SK-N-SH treated with all-trans-retinoic acid at 6 μM for 48 hours (cell line): ENCODE results near the gene GGN.

Source experiments
- ATAC-seq: fragments of 200-7000 bp; cut with Tn5 transposase; 3 replicates; pipeline ENCODE4 v1.9.1; 2020; ENCODE audit warnings: mild to moderate bottlenecking, moderate library complexity
- ARNTL ChIP-seq: fragments of 450-650 bp; formaldehyde crosslinking; IDR thresholded peaks from 2 replicates; pipeline ENCODE4 v1.5.0; 2020; ENCODE audit warnings: low read depth, mild to moderate bottlenecking, moderate library complexity, borderline replicate concordance
- BACH2 ChIP-seq: fragments of 250-450 bp; sonication (Bioruptor Pico); IDR thresholded peaks from 2 replicates; pipeline ENCODE4 v1.9.0; 2021; ENCODE audit warnings: mild to moderate bottlenecking, borderline replicate concordance
- CSDC2 ChIP-seq: fragments of 250-450 bp; sonication (Bioruptor Pico); IDR thresholded peaks from 2 replicates; pipeline ENCODE4 v1.5.0; 2020; ENCODE audit warnings: mild to moderate bottlenecking, moderate library complexity
- ESRRG ChIP-seq: fragments of 250-450 bp; sonication (Bioruptor Pico); IDR thresholded peaks from 2 replicates; pipeline ENCODE4 v1.6.1; 2021; ENCODE audit warnings: mild to moderate bottlenecking
- GLIS3 ChIP-seq: fragments of 250-450 bp; sonication (Bioruptor Pico); IDR thresholded peaks from 2 replicates; pipeline ENCODE4 v1.5.0; 2020; ENCODE audit warnings: mild to moderate bottlenecking, moderate library complexity
- ISL1 ChIP-seq: fragments of 250-450 bp; sonication (Bioruptor Pico); IDR thresholded peaks from 2 replicates; pipeline ENCODE4 v2.1.2; 2022; ENCODE audit warnings: mild to moderate bottlenecking, moderate library complexity
- OSR1 ChIP-seq: fragments of 250-450 bp; sonication (Bioruptor Pico); IDR thresholded peaks from 2 replicates; pipeline ENCODE4 v1.8.0; 2022; ENCODE audit warnings: moderate library complexity, mild to moderate bottlenecking, inconsistent platforms
- PPARA ChIP-seq: fragments of 250-450 bp; sonication (Bioruptor Pico); IDR thresholded peaks from 2 replicates; pipeline ENCODE4 v1.5.0; 2020; ENCODE audit warnings: mild to moderate bottlenecking, borderline replicate concordance
- RARB ChIP-seq: fragments of 250-450 bp; sonication (Bioruptor Pico); IDR thresholded peaks from 2 replicates; pipeline ENCODE4 v1.8.0; 2021; ENCODE audit warnings: mild to moderate bottlenecking, moderate library complexity
- SNAI2 ChIP-seq: fragments of 250-450 bp; sonication (Bioruptor Pico); IDR thresholded peaks from 2 replicates; pipeline ENCODE4 v1.5.0; 2020; ENCODE audit warnings: mild to moderate bottlenecking, moderate library complexity
- TCF4 ChIP-seq: fragments of 250-450 bp; sonication (Bioruptor Pico); IDR thresholded peaks from 2 replicates; pipeline ENCODE4 v1.8.0; 2021; ENCODE audit warnings: mild to moderate bottlenecking, moderate library complexity, borderline replicate concordance
- TOX ChIP-seq: fragments of 250-450 bp; sonication (Bioruptor Pico); IDR thresholded peaks from 2 replicates; pipeline ENCODE4 v1.8.0; 2021; ENCODE audit warnings: mild to moderate bottlenecking, moderate library complexity, borderline replicate concordance
- ZC3H10 ChIP-seq: fragments of 250-450 bp; sonication (Bioruptor Pico); IDR thresholded peaks from 2 replicates; pipeline ENCODE4 v1.5.1; 2021; ENCODE audit warnings: mild to moderate bottlenecking, moderate library complexity
- ZFP3 ChIP-seq: fragments of 250-450 bp; sonication (Bioruptor Pico); IDR thresholded peaks from 2 replicates; pipeline ENCODE4 v1.5.0; 2020; ENCODE audit warnings: mild to moderate bottlenecking, moderate library complexity
- ZFP30 ChIP-seq: fragments of 450-650 bp; formaldehyde crosslinking; IDR thresholded peaks from 2 replicates; pipeline ENCODE4 v1.5.0; 2022; ENCODE audit warnings: mild to moderate bottlenecking, moderate library complexity
- ZNF565 ChIP-seq: fragments of 450-650 bp; formaldehyde crosslinking; conservative IDR thresholded peaks from 2 replicates; pipeline ENCODE4 v1.5.0; 2020; ENCODE audit warnings: low read depth, mild to moderate bottlenecking, moderate library complexity
- ZNF70 ChIP-seq: fragments of 450-650 bp; formaldehyde crosslinking; IDR thresholded peaks from 2 replicates; pipeline ENCODE4 v1.5.0; 2020; ENCODE audit warnings: mild to moderate bottlenecking, moderate library complexity
- ZNF8 ChIP-seq: fragments of 450-650 bp; formaldehyde crosslinking; IDR thresholded peaks from 2 replicates; pipeline ENCODE4 v1.5.0; 2020; ENCODE audit warnings: mild to moderate bottlenecking, moderate library complexity
- TF ChIP-seq, protein P1 (sequence below): fragments of 250-450 bp; sonication (Bioruptor Pico); IDR thresholded peaks from 2 replicates; pipeline ENCODE4 v1.5.1; 2021; ENCODE audit warnings: mild to moderate bottlenecking, moderate library complexity
- TF ChIP-seq, protein P2 (sequence below): fragments of 250-450 bp; sonication (Bioruptor Pico); IDR thresholded peaks from 2 replicates; pipeline ENCODE4 v1.8.0; 2021; ENCODE audit warnings: low read depth, mild to moderate bottlenecking, moderate library complexity, borderline replicate concordance
- TF ChIP-seq, protein P3 (sequence below): fragments of 250-450 bp; sonication (Bioruptor Pico); IDR thresholded peaks from 2 replicates; pipeline ENCODE4 v1.5.1; 2020; ENCODE audit warnings: low read depth, mild to moderate bottlenecking, moderate library complexity
- TF ChIP-seq, protein P4 (sequence below): fragments of 250-450 bp; sonication (Bioruptor Pico); IDR thresholded peaks from 2 replicates; pipeline ENCODE4 v1.5.0; 2020; ENCODE audit warnings: mild to moderate bottlenecking, moderate library complexity
- TF ChIP-seq, protein P5 (sequence below): fragments of 250-450 bp; sonication (Bioruptor Pico); IDR thresholded peaks from 2 replicates; pipeline ENCODE4 v1.8.0; 2020; ENCODE audit warnings: mild to moderate bottlenecking, moderate library complexity, borderline replicate concordance

Gene GGN

DNA sequence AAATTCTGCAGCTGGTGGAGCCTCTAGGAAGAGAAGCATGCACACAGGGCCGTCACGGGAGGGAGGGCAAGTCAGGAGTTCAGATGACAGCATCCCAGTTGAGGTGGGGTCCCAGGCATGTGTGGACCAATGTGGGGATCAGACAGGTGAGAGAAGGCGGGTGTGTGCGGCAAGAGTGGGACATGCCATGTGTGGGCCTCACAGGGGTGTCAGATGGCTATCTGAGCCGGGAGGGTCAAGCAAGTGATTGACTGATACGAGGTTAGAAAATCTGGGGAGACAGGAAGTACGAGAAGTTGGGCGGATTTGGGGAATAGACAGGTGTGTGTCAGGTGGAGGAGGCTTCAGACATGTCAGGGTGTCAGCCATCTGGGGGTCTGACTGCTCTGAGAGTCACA, 29.3 kb upstream of the GGN start:
- TF ChIP-seq TCF4: no peak
- TF ChIP-seq ISL1 (CRISPR knock-in tag): no peak
- TF ChIP-seq, protein P1, sequence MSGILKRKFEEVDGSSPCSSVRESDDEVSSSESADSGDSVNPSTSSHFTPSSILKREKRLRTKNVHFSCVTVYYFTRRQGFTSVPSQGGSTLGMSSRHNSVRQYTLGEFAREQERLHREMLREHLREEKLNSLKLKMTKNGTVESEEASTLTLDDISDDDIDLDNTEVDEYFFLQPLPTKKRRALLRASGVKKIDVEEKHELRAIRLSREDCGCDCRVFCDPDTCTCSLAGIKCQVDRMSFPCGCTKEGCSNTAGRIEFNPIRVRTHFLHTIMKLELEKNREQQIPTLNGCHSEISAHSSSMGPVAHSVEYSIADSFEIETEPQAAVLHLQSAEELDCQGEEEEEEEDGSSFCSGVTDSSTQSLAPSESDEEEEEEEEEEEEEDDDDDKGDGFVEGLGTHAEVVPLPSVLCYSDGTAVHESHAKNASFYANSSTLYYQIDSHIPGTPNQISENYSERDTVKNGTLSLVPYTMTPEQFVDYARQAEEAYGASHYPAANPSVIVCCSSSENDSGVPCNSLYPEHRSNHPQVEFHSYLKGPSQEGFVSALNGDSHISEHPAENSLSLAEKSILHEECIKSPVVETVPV (CRISPR knock-in tag): no peak
- no peak for TF ChIP-seq ZFP30 (CRISPR knock-in tag)
- no peak for TF ChIP-seq ZFP3 (CRISPR knock-in tag)
- TF ChIP-seq, protein P2, sequence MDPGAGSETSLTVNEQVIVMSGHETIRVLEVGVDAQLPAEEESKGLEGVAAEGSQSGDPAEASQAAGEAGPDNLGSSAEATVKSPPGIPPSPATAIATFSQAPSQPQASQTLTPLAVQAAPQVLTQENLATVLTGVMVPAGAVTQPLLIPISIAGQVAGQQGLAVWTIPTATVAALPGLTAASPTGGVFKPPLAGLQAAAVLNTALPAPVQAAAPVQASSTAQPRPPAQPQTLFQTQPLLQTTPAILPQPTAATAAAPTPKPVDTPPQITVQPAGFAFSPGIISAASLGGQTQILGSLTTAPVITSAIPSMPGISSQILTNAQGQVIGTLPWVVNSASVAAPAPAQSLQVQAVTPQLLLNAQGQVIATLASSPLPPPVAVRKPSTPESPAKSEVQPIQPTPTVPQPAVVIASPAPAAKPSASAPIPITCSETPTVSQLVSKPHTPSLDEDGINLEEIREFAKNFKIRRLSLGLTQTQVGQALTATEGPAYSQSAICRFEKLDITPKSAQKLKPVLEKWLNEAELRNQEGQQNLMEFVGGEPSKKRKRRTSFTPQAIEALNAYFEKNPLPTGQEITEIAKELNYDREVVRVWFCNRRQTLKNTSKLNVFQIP: no peak
- no peak for TF ChIP-seq ZNF70 (CRISPR knock-in tag)
- TF ChIP-seq BACH2: no peak
- TF ChIP-seq, protein P3, sequence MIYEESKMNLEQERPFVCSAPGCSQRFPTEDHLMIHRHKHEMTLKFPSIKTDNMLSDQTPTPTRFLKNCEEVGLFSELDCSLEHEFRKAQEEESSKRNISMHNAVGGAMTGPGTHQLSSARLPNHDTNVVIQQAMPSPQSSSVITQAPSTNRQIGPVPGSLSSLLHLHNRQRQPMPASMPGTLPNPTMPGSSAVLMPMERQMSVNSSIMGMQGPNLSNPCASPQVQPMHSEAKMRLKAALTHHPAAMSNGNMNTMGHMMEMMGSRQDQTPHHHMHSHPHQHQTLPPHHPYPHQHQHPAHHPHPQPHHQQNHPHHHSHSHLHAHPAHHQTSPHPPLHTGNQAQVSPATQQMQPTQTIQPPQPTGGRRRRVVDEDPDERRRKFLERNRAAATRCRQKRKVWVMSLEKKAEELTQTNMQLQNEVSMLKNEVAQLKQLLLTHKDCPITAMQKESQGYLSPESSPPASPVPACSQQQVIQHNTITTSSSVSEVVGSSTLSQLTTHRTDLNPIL (CRISPR knock-in tag): no peak
- no peak for TF ChIP-seq ARNTL
- no peak for TF ChIP-seq ZC3H10 (CRISPR knock-in tag)
- TF ChIP-seq, protein P4, sequence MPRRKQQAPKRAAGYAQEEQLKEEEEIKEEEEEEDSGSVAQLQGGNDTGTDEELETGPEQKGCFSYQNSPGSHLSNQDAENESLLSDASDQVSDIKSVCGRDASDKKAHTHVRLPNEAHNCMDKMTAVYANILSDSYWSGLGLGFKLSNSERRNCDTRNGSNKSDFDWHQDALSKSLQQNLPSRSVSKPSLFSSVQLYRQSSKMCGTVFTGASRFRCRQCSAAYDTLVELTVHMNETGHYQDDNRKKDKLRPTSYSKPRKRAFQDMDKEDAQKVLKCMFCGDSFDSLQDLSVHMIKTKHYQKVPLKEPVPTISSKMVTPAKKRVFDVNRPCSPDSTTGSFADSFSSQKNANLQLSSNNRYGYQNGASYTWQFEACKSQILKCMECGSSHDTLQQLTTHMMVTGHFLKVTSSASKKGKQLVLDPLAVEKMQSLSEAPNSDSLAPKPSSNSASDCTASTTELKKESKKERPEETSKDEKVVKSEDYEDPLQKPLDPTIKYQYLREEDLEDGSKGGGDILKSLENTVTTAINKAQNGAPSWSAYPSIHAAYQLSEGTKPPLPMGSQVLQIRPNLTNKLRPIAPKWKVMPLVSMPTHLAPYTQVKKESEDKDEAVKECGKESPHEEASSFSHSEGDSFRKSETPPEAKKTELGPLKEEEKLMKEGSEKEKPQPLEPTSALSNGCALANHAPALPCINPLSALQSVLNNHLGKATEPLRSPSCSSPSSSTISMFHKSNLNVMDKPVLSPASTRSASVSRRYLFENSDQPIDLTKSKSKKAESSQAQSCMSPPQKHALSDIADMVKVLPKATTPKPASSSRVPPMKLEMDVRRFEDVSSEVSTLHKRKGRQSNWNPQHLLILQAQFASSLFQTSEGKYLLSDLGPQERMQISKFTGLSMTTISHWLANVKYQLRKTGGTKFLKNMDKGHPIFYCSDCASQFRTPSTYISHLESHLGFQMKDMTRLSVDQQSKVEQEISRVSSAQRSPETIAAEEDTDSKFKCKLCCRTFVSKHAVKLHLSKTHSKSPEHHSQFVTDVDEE (CRISPR knock-in tag): no peak
- no peak for TF ChIP-seq PPARA (CRISPR knock-in tag)
- TF ChIP-seq GLIS3 (CRISPR knock-in tag): no peak
- no peak for TF ChIP-seq SNAI2
- TF ChIP-seq ZNF8 (CRISPR knock-in tag): no peak
- no peak for TF ChIP-seq CSDC2 (CRISPR knock-in tag)
- no peak for TF ChIP-seq TOX
- no peak for TF ChIP-seq RARB (CRISPR knock-in tag)
- TF ChIP-seq ZNF565: no peak
- ATAC-seq: no peak

DNA sequence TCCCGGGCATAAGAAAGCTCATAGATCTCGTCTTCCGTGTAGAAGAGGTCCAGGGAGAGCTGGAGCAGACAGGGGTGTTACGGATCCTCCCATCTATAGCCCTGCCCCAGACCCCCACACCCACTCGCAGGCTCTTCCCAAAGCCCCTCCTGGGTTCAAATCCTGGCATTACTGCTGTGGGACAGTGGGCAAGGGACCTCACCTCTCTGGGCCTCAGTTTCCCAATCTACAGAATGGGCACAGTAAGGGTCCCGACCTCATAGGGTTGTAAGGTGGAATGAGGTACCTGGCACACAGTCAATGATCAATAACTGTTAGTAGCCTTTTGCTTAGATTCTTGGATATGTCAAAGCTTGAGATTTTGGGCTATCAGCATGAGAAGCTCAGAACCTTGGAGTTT, 25.6 kb upstream of the GGN start:
- ATAC-seq: no peak
- TF ChIP-seq ZFP3 (CRISPR knock-in tag) (no peak), ZC3H10 (CRISPR knock-in tag) (no peak), OSR1 (no peak), ESRRG (CRISPR knock-in tag) (no peak), ZNF70 (CRISPR knock-in tag) (no peak), ISL1 (CRISPR knock-in tag) (no peak), TOX (no peak), SNAI2 (no peak), TCF4 (no peak), BACH2 (no peak)
- TF ChIP-seq, protein P1 (CRISPR knock-in tag): no peak
- TF ChIP-seq, protein P5, sequence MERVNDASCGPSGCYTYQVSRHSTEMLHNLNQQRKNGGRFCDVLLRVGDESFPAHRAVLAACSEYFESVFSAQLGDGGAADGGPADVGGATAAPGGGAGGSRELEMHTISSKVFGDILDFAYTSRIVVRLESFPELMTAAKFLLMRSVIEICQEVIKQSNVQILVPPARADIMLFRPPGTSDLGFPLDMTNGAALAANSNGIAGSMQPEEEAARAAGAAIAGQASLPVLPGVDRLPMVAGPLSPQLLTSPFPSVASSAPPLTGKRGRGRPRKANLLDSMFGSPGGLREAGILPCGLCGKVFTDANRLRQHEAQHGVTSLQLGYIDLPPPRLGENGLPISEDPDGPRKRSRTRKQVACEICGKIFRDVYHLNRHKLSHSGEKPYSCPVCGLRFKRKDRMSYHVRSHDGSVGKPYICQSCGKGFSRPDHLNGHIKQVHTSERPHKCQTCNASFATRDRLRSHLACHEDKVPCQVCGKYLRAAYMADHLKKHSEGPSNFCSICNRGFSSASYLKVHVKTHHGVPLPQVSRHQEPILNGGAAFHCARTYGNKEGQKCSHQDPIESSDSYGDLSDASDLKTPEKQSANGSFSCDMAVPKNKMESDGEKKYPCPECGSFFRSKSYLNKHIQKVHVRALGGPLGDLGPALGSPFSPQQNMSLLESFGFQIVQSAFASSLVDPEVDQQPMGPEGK (CRISPR knock-in tag): no peak
- TF ChIP-seq, protein P2: no peak
- TF ChIP-seq, protein P4 (CRISPR knock-in tag): no peak
- TF ChIP-seq, protein P3 (CRISPR knock-in tag): no peak
- TF ChIP-seq, all 23 proteins: peak for 0
